Mesenchymal stem cell (in vitro differentiated cells and primary cell): ENCODE data around the gene STK17A.
A peak's percentile ranks its signal among the peaks of the same experiment; 100 is the strongest.

ENCODE experiments used
- DNase-seq: peaks from one replicate; pipeline ENCODE4 v3.0.0-alpha.2; 2013
- H2AFZ ChIP-seq: one replicate; pipeline ENCODE4 v1.6.1; 2013; ENCODE audit warnings: low read depth, mild to moderate bottlenecking, control low read depth, inconsistent platforms, low read length, moderate library complexity
- H2AK5ac ChIP-seq: 2 replicates; pipeline ENCODE4 v1.6.1; 2013; ENCODE audit warnings: low read length, moderate library complexity, mild to moderate bottlenecking, inconsistent platforms; ENCODE audit not compliant: severe bottlenecking
- H2BK120ac ChIP-seq: one replicate; pipeline ENCODE4 v1.6.1; 2013; ENCODE audit warnings: low read depth, mild to moderate bottlenecking, inconsistent platforms, low read length, moderate library complexity
- H2BK12ac ChIP-seq, 2 experiments: one replicate each; pipeline ENCODE4 v1.6.1; 2013; ENCODE audit warnings: inconsistent platforms in 2 of 2, low read length in 2 of 2, mild to moderate bottlenecking in 2 of 2, moderate library complexity in 2 of 2, control low read depth in 1 of 2
- H2BK15ac ChIP-seq: one replicate; pipeline ENCODE4 v1.6.1; 2013; ENCODE audit warnings: mild to moderate bottlenecking, low read depth, inconsistent platforms; ENCODE audit not compliant: poor library complexity, severe bottlenecking
- H2BK5ac ChIP-seq: 2 replicates; pipeline ENCODE4 v1.6.1; 2013; ENCODE audit warnings: low read depth, mild to moderate bottlenecking, low read length, control low read depth, inconsistent platforms; ENCODE audit not compliant: poor library complexity, severe bottlenecking
- H3K14ac ChIP-seq, 2 experiments: one replicate each; pipeline ENCODE4 v1.6.1; 2013; ENCODE audit warnings: inconsistent platforms in 2 of 2, low read length in 2 of 2, control low read depth in 1 of 2, mild to moderate bottlenecking in 1 of 2, moderate library complexity in 1 of 2
- H3K18ac ChIP-seq, 2 experiments: one replicate each; pipeline ENCODE4 v1.6.1; 2013; ENCODE audit warnings: inconsistent platforms in 2 of 2, low read length in 2 of 2, control low read depth in 1 of 2, low read depth in 1 of 2, mild to moderate bottlenecking in 1 of 2
- H3K23ac ChIP-seq, 2 experiments: one replicate each; pipeline ENCODE4 v1.6.1; 2013; ENCODE audit warnings: inconsistent platforms in 2 of 2, low read length in 2 of 2, mild to moderate bottlenecking in 2 of 2, moderate library complexity in 2 of 2, control low read depth in 1 of 2
- H3K27ac ChIP-seq: 2 replicates; pipeline ENCODE4 v1.5.1; 2013; ENCODE audit warnings: mild to moderate bottlenecking, moderate library complexity, low read length, control low read depth, inconsistent platforms; ENCODE audit not compliant: poor library complexity, severe bottlenecking
- H3K27me3 ChIP-seq, 2 experiments: 2 replicates each; pipeline versions ENCODE4 v1.6.1 to v1.7.0; 2013; ENCODE audit warnings: low read length in 2 of 2, mild to moderate bottlenecking in 2 of 2, moderate library complexity in 2 of 2, control low read depth in 1 of 2, inconsistent platforms in 1 of 2; ENCODE audit not compliant: control insufficient read depth in 1 of 2, insufficient read depth in 1 of 2
- H3K36me3 ChIP-seq, 2 experiments: 2 replicates each; pipeline versions ENCODE4 v1.6.1 to v1.7.0; 2013; ENCODE audit warnings: low read length in 2 of 2, control low read depth in 1 of 2, inconsistent platforms in 1 of 2, low read depth in 1 of 2, mild to moderate bottlenecking in 1 of 2; ENCODE audit not compliant: insufficient read depth in 2 of 2, control insufficient read depth in 1 of 2
- H3K4ac ChIP-seq, 2 experiments: one replicate each; pipeline ENCODE4 v1.6.1; 2013; ENCODE audit warnings: inconsistent platforms in 2 of 2, low read length in 2 of 2, mild to moderate bottlenecking in 2 of 2, moderate library complexity in 2 of 2, control low read depth in 1 of 2, low read depth in 1 of 2
- H3K4me1 ChIP-seq: 2 replicates; pipeline ENCODE4 v1.6.1; 2013; ENCODE audit warnings: low read depth, low read length, control low read depth; ENCODE audit not compliant: control insufficient read depth, insufficient read depth
- H3K4me2 ChIP-seq: 2 replicates; pipeline ENCODE4 v1.6.1; 2013; ENCODE audit warnings: low read length, mild to moderate bottlenecking, inconsistent platforms; ENCODE audit not compliant: poor library complexity, severe bottlenecking
- H3K4me3 ChIP-seq, 2 experiments: 2 replicates each; pipeline versions ENCODE4 v1.5.1 to v1.7.0; 2013; ENCODE audit warnings: low read length in 2 of 2, mild to moderate bottlenecking in 2 of 2, control low read depth in 1 of 2, low read depth in 1 of 2; ENCODE audit not compliant: insufficient read depth in 1 of 2
- H3K79me1 ChIP-seq: replicated peaks from 2 replicates; pipeline ENCODE4 v1.6.1; 2013; ENCODE audit warnings: mild to moderate bottlenecking, control low read depth, low read length, inconsistent platforms; ENCODE audit not compliant: poor library complexity, severe bottlenecking
- H3K9ac ChIP-seq: 2 replicates; pipeline ENCODE4 v1.7.0; 2013; ENCODE audit warnings: mild to moderate bottlenecking, low read length, moderate library complexity
- H3K9me3 ChIP-seq: 2 replicates; pipeline ENCODE4 v1.7.0; 2013; ENCODE audit warnings: mild to moderate bottlenecking, low read length; ENCODE audit not compliant: control insufficient read depth
- H4K8ac ChIP-seq: one replicate; pipeline ENCODE4 v1.6.1; 2013; ENCODE audit warnings: inconsistent platforms, mild to moderate bottlenecking, low read length, moderate library complexity
- H4K91ac ChIP-seq: one replicate; pipeline ENCODE4 v1.6.1; 2013; ENCODE audit warnings: mild to moderate bottlenecking, low read length, inconsistent platforms
- WGBS: methylation state at CpG from one replicate; pipeline ENCODE4 v1.1.7; 2013; ENCODE audit warnings: mixed read lengths; 5-methylcytosine and 5-hydroxymethylcytosine counted together

Gene STK17A

DNA sequence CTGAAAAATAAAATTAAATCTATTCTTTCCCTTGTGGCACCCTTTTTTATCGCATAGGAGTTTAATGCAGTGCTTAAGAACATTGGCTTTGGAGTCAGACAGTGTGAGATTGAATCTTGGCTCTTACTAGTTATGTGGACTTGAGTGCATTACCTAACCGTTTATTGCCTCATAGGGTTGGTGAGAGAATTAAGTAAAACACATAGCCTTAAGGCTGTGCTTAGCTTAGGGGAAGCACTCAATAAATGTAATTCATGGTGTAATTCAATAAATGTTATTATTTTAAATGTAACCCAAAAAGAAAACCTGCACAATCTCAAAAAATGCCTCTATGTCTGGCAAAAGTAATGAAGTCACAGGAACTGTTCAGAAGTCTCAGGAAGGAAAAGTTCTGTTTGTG is 2.7 kb downstream of the STK17A start:
- H2AK5ac ChIP-seq, result no peak overlapping the region
- H3K27ac ChIP-seq, result no peak overlapping the region
- H3K23ac ChIP-seq, result no peak overlapping the region
- H3K4me2 ChIP-seq, result no peak overlapping the region
- H4K91ac ChIP-seq, result no peak overlapping the region
- H3K4me3 ChIP-seq, result peak overlapping the region in 1 of 2 experiments; percentile 97
- H3K9me3 ChIP-seq, result no peaks in the 10 kb centered on the region
- H3K79me1 ChIP-seq, result no peaks in the 10 kb centered on the region
- H3K36me3 ChIP-seq, result no peaks in the 10 kb centered on the region
- H3K4me1 ChIP-seq, result peaks cover 13% of the 10 kb centered on the region
- H3K14ac ChIP-seq, result no peak overlapping the region
- H2AFZ ChIP-seq, result no peak overlapping the region
- no peak overlapping the region for H3K4ac ChIP-seq
- H2BK15ac ChIP-seq, result no peak overlapping the region
- H4K8ac ChIP-seq, result no peak overlapping the region
- H3K18ac ChIP-seq, result no peak overlapping the region
- WGBS, result 64% methylated on average over 2 of the region's 2 CpGs
- no peak overlapping the region for H2BK120ac ChIP-seq
- no peaks in the 10 kb centered on the region for H3K27me3 ChIP-seq
- no peak overlapping the region for H2BK12ac ChIP-seq
- peak overlapping the region; percentile 33 for H3K9ac ChIP-seq
- DNase-seq, result peak; percentile 87
- H2BK5ac ChIP-seq, result no peak overlapping the region

- Histone ChIP-seq H3K4me2 (peak overlapping the region; percentile 22), H2AK5ac (no peak overlapping the region), H3K4me1 (peaks cover 14% of the 10 kb centered on the region), H3K4ac (no peak overlapping the region), H3K79me1 (no peaks in the 10 kb centered on the region), H4K91ac (no peak overlapping the region), H2BK15ac (no peak overlapping the region), H2BK12ac (no peak overlapping the region), H3K23ac (no peak overlapping the region), H4K8ac (no peak overlapping the region), H3K27ac (no peak overlapping the region), H3K4me3 (peak overlapping the region in 1 of 2 experiments; percentile 97), H2AFZ (no peak overlapping the region), H2BK5ac (no peak overlapping the region), H3K18ac (no peak overlapping the region), H3K27me3 (no peaks in the 10 kb centered on the region), H2BK120ac (no peak overlapping the region), H3K9ac (peak overlapping the region; percentile 33), H3K36me3 (no peaks in the 10 kb centered on the region), H3K9me3 (no peaks in the 10 kb centered on the region), H3K14ac (no peak overlapping the region)
- WGBS, result 74% methylated on average over 2 of the region's 4 CpGs
- peak; percentile 69 for DNase-seq
These were observed 3.5 kb downstream of the STK17A start for GRCh38 chr7:43586251-43586900.

DNA sequence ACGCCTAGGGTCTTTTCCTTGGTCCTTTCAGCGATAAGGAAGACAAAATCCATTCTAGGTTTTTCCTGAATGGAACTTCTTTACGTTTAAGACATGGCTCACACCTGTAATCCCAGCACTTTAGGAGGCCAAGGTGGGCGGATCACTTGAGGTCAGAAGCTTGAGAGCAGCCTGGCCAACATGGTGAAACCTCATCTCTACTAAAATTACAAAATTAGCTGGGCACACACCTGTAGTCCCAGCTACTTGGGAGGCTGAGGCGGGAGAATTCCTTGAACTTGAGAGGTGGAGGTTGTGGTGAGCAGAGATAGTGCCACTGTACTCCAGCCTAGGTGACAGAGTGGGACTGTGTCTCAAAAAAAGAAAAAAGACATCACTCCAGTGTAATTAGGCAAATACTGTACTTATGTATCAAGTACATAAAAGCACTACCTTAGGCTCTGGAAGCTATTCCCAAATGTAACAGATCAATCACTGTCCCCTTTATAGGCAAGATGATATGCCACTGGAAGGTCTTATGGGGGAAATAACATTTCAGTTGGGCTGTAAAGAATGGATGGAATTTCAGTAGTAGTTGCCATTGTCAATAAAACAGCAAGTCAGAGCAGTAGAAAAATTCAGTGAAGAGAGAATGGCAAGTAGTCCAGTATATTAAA is 5.7 kb downstream of the STK17A start:
- WGBS, result 90% methylated on average over 4 of the region's 5 CpGs
- H3K9me3 ChIP-seq, result no peaks in the 10 kb centered on the region
- no peak overlapping the region for H3K14ac ChIP-seq
- H3K27ac ChIP-seq, result no peak overlapping the region
- no peak overlapping the region for H2BK12ac ChIP-seq
- no peaks in the 10 kb centered on the region for H3K79me1 ChIP-seq
- H3K23ac ChIP-seq, result no peak overlapping the region
- no peak overlapping the region for H2AFZ ChIP-seq
- no peak overlapping the region for H3K9ac ChIP-seq
- no peak overlapping the region for H2BK15ac ChIP-seq
- H3K4me1 ChIP-seq, result peaks cover 12% of the 10 kb centered on the region
- H2AK5ac ChIP-seq, result no peak overlapping the region
- H3K4ac ChIP-seq, result no peak overlapping the region
- no peaks in the 10 kb centered on the region for H3K36me3 ChIP-seq
- H4K8ac ChIP-seq, result no peak overlapping the region
- H3K4me3 ChIP-seq, result no peak overlapping the region
- H4K91ac ChIP-seq, result no peak overlapping the region
- no peak overlapping the region for H3K18ac ChIP-seq
- no peak overlapping the region for H2BK5ac ChIP-seq
- DNase-seq, result no peak
- no peak overlapping the region for H3K4me2 ChIP-seq
- H3K27me3 ChIP-seq, result no peaks in the 10 kb centered on the region
- no peak overlapping the region for H2BK120ac ChIP-seq

DNA sequence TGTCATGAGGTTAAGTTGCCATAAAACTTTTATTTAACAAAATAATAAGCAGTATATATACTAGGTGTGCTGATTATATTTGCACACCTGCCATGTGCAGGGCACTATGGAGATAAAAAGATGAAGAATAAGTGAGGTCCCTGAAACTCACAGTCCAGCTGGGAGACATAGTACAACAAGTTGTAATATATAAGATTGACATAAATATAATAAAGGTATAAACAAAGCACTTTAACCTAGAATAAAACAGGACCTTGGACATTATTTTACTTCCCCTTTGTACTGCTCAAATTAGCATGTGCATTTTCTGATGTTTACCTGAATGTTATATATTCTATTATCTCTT is 6.2 kb downstream of the STK17A start:
- no peak overlapping the region for H3K4me3 ChIP-seq
- no peaks in the 10 kb centered on the region for H3K79me1 ChIP-seq

More for the DNA sequence above, 6.2 kb downstream of the STK17A start:
- Histone ChIP-seq H2BK120ac (no peak overlapping the region), H3K4ac (no peak overlapping the region), H2BK5ac (no peak overlapping the region), H4K91ac (no peak overlapping the region), H3K4me2 (no peak overlapping the region), H2AK5ac (no peak overlapping the region), H3K9me3 (no peaks in the 10 kb centered on the region), H3K27ac (no peak overlapping the region), H3K18ac (no peak overlapping the region), H3K23ac (no peak overlapping the region), H3K4me1 (peaks cover 14% of the 10 kb centered on the region), H3K9ac (no peak overlapping the region), H2AFZ (no peak overlapping the region), H3K27me3 (no peaks in the 10 kb centered on the region), H3K14ac (no peak overlapping the region), H3K36me3 (no peaks in the 10 kb centered on the region), H2BK15ac (no peak overlapping the region), H4K8ac (no peak overlapping the region), H2BK12ac (no peak overlapping the region)
- no peak for DNase-seq
